ENCODE data around the gene MNAT1. TPM values are rescaled to one million over a fixed set of nuclear protein-coding genes. Genes with fewer than 3 reads are reported as not detected.

The MNAT1 gene
- polyA plus RNA-seq, 1 of the 3 experiments (the other 2 are of a cell fraction), result 38.9 TPM

DNA sequence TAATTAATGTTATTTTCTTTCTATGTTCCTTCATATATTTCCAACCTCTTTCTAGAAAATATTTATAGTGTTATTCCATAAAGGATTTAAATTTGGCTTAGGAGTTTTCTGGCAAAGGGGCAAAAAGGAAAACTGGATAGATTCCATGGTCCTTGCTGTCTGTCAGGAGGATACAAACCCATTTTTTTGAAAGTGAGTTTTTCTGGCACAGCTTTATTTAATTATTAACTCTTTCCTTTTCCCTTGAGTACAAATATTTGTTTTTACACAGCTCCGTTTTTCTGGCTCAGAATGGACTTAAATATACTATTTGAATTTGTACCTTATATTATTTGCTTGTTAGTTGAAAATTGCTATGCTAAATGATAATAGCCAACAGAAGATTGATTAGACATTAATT is 56.3 kb downstream of the MNAT1 start:
- TF ChIP-seq IRF3 (IDR thresholded peaks at IDR 0.05; ENCODE audit: low read depth, low read length) (no peak), CHD2 (IDR thresholded peaks at IDR 0.05; ENCODE audit: low read length, partially characterized antibody) (no peak), MXI1 (IDR thresholded peaks at IDR 0.05; ENCODE audit: low read depth, low read length) (no peak), GATA2 (CRISPR knock-in tag; IDR thresholded peaks at IDR 0.05) (no peak), MEF2A (IDR thresholded peaks at IDR 0.05; ENCODE audit: borderline replicate concordance, low read depth) (no peak), TCF12 (IDR thresholded peaks at IDR 0.05) (no peak), FOXJ3 (CRISPR knock-in tag; IDR thresholded peaks at IDR 0.05) (no peak), TAF1 (IDR thresholded peaks at IDR 0.05; ENCODE audit: borderline replicate concordance, low read depth, low read length) (no peak), REST (IDR thresholded peaks at IDR 0.05; ENCODE audit: low read depth, low read length) (no peak), USF2 (IDR thresholded peaks at IDR 0.05; ENCODE audit: borderline replicate concordance, low read depth, low read length) (no peak), NRF1 (IDR thresholded peaks at IDR 0.05; ENCODE audit: low read depth, low read length) (no peak), ELF1 (IDR thresholded peaks at IDR 0.05) (no peak), POLR2AphosphoS5 (IDR thresholded peaks at IDR 0.05; ENCODE audit: low read depth, low read length) (no peak), EP300 (IDR thresholded peaks at IDR 0.05; ENCODE audit: borderline replicate concordance in 1 of 2, low read depth in 1 of 2, low read length in 1 of 2) (no peak), TEAD4 (IDR thresholded peaks at IDR 0.05; ENCODE audit: borderline replicate concordance, insufficient read depth) (no peak)
- TF ChIP-seq, protein P1, sequence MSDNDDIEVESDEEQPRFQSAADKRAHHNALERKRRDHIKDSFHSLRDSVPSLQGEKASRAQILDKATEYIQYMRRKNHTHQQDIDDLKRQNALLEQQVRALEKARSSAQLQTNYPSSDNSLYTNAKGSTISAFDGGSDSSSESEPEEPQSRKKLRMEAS (IDR thresholded peaks at IDR 0.05; ENCODE audit: low read depth), result no peak
- TF ChIP-seq, protein P2, sequence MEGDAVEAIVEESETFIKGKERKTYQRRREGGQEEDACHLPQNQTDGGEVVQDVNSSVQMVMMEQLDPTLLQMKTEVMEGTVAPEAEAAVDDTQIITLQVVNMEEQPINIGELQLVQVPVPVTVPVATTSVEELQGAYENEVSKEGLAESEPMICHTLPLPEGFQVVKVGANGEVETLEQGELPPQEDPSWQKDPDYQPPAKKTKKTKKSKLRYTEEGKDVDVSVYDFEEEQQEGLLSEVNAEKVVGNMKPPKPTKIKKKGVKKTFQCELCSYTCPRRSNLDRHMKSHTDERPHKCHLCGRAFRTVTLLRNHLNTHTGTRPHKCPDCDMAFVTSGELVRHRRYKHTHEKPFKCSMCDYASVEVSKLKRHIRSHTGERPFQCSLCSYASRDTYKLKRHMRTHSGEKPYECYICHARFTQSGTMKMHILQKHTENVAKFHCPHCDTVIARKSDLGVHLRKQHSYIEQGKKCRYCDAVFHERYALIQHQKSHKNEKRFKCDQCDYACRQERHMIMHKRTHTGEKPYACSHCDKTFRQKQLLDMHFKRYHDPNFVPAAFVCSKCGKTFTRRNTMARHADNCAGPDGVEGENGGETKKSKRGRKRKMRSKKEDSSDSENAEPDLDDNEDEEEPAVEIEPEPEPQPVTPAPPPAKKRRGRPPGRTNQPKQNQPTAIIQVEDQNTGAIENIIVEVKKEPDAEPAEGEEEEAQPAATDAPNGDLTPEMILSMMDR (IDR thresholded peaks at IDR 0.05), result no peak
- TF ChIP-seq, protein P3, sequence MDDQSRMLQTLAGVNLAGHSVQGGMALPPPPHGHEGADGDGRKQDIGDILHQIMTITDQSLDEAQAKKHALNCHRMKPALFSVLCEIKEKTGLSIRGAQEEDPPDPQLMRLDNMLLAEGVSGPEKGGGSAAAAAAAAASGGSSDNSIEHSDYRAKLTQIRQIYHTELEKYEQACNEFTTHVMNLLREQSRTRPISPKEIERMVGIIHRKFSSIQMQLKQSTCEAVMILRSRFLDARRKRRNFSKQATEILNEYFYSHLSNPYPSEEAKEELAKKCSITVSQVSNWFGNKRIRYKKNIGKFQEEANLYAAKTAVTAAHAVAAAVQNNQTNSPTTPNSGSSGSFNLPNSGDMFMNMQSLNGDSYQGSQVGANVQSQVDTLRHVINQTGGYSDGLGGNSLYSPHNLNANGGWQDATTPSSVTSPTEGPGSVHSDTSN (IDR thresholded peaks at IDR 0.05), result no peak
- Histone ChIP-seq H3K9ac (no peak overlapping the region), H3K36me3 (replicated peaks in 1 of 2; ENCODE audit: control insufficient read depth in 1 of 2, insufficient read depth in 2 of 2, low read length in 1 of 2) (peaks cover 6 to 30% of the 10 kb centered on the region in 2 experiments), H3F3A (replicated peaks; ENCODE audit: insufficient read depth) (no peaks in the 10 kb centered on the region), H3K9me3 (no peaks in the 10 kb centered on the region), H3K4me2 (no peak overlapping the region), H3K4me1 (ENCODE audit: control insufficient read depth in 1 of 2, insufficient read depth in 2 of 2, low read depth in 1 of 2, low read length in 1 of 2) (no peaks in the 10 kb centered on the region), H3K4me3 (ENCODE audit: low read depth in 2 of 2, low read length in 1 of 2) (no peak overlapping the region), H3K9me2 (no peaks in the 10 kb centered on the region), H3K79me2 (ENCODE audit: insufficient read depth) (peaks cover 34% of the 10 kb centered on the region), H3K27ac (ENCODE audit: low read depth in 2 of 2, low read length in 1 of 2) (no peak overlapping the region), H2AFZ (ENCODE audit: low read depth) (no peak overlapping the region), H3K27me3 (ENCODE audit: insufficient read depth) (no peaks in the 10 kb centered on the region), H4K20me1 (ENCODE audit: insufficient read depth) (no peaks in the 10 kb centered on the region)
- ChIA-PET POLR2A (no interaction called here), CTCF (no interaction called here)
- 80% methylated on average over 1 of the region's 1 CpG for WGBS (ENCODE audit: low lambda C conversion rate)
- DNase-seq, result no peak
